ENCODE measurements around the gene TSPEAR. TPM values are rescaled to one million over a fixed set of nuclear protein-coding genes. Genes with fewer than 3 reads are reported as not detected.

TSPEAR gene
- total RNA-seq, 1 experiment from 2014 or later, result 0.32 TPM

- Histone ChIP-seq H3K4me3 (ENCODE audit: low read depth, low read length) (no peak overlapping the region), H3K9me3 (peaks cover 14% of the 10 kb centered on the region; the same call in 1 of the 2 replicates), H3K4me1 (no peaks in the 10 kb centered on the region), H3K27me3 (replicated peaks; ENCODE audit: control insufficient read depth, insufficient read depth, low read length) (no peaks in the 10 kb centered on the region), H3K36me3 (ENCODE audit: control insufficient read depth, insufficient read depth, low read length) (no peaks in the 10 kb centered on the region)
- Mint-ChIP-seq H3K9me3 (ENCODE audit: unreplicated experiment) (peaks cover 17% of the 10 kb centered on the region), H3K4me3 (ENCODE audit: unreplicated experiment) (no peak overlapping the region), H3K4me1 (ENCODE audit: low read depth, unreplicated experiment) (no peaks in the 10 kb centered on the region), H3K27ac (ENCODE audit: unreplicated experiment) (no peak overlapping the region), H3K36me3 (ENCODE audit: insufficient read depth, unreplicated experiment) (no peaks in the 10 kb centered on the region), H3K27me3 (ENCODE audit: insufficient read depth, unreplicated experiment) (no peaks in the 10 kb centered on the region)
- no TSS peak for BruUV-seq (replicated peaks)
- POLR2A ChIA-PET, result no interaction called here
- no peak for DNase-seq
- CTCF ChIA-PET, result interaction anchor here (0.8 kb wide), 1 partner anchor 189 kb away, joined by 11 read pairs; no protein-coding TSS in a partner anchor
- intact Hi-C loops (cut with micrococcal nuclease; ENCODE audit: unreplicated experiment), result no loop called here
- TF ChIP-seq, protein P1, sequence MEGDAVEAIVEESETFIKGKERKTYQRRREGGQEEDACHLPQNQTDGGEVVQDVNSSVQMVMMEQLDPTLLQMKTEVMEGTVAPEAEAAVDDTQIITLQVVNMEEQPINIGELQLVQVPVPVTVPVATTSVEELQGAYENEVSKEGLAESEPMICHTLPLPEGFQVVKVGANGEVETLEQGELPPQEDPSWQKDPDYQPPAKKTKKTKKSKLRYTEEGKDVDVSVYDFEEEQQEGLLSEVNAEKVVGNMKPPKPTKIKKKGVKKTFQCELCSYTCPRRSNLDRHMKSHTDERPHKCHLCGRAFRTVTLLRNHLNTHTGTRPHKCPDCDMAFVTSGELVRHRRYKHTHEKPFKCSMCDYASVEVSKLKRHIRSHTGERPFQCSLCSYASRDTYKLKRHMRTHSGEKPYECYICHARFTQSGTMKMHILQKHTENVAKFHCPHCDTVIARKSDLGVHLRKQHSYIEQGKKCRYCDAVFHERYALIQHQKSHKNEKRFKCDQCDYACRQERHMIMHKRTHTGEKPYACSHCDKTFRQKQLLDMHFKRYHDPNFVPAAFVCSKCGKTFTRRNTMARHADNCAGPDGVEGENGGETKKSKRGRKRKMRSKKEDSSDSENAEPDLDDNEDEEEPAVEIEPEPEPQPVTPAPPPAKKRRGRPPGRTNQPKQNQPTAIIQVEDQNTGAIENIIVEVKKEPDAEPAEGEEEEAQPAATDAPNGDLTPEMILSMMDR (IDR thresholded peaks at IDR 0.05; ENCODE audit: insufficient read depth in 1 of 2, low read depth in 1 of 2, low read length in 1 of 2, severe bottlenecking in 1 of 2, unreplicated experiment in 1 of 2), result no peak
Observed at GRCh38 chr21:44496564-44497550, 214.5 kb downstream of the TSPEAR start.

- intact Hi-C loops (cut with micrococcal nuclease; ENCODE audit: unreplicated experiment), result no loop called here
- DNase-seq, result no peak
- Histone ChIP-seq H3K27me3 (replicated peaks; ENCODE audit: control insufficient read depth, insufficient read depth, low read length) (no peaks in the 10 kb centered on the region), H3K4me3 (ENCODE audit: low read depth, low read length) (no peak overlapping the region), H3K9me3 (peaks cover 14% of the 10 kb centered on the region; the same call in 1 of the 2 replicates), H3K4me1 (no peaks in the 10 kb centered on the region), H3K36me3 (ENCODE audit: control insufficient read depth, insufficient read depth, low read length) (no peaks in the 10 kb centered on the region)
- no peak overlapping the region for H3K27ac Mint-ChIP-seq (ENCODE audit: unreplicated experiment)
- TF ChIP-seq, protein P1 (IDR thresholded peaks at IDR 0.05; ENCODE audit: insufficient read depth in 1 of 2, low read depth in 1 of 2, low read length in 1 of 2, severe bottlenecking in 1 of 2, unreplicated experiment in 1 of 2), result no peak
- CTCF ChIA-PET, result interaction anchor here (0.6 kb wide), 1 partner anchor 305 kb away, joined by 3 read pairs; no protein-coding TSS in a partner anchor
- no peak overlapping the region for H3K4me3 Mint-ChIP-seq (ENCODE audit: unreplicated experiment)
- POLR2A ChIA-PET, result no interaction called here
- H3K27me3 Mint-ChIP-seq (ENCODE audit: insufficient read depth, unreplicated experiment), result no peaks in the 10 kb centered on the region
- peaks cover 20% of the 10 kb centered on the region for H3K9me3 Mint-ChIP-seq (ENCODE audit: unreplicated experiment)
- H3K36me3 Mint-ChIP-seq (ENCODE audit: insufficient read depth, unreplicated experiment), result no peaks in the 10 kb centered on the region
- BruUV-seq (replicated peaks), result no TSS peak
- H3K4me1 Mint-ChIP-seq (ENCODE audit: low read depth, unreplicated experiment), result no peaks in the 10 kb centered on the region
Observed at GRCh38 chr21:44495611-44496563, 215.5 kb downstream of the TSPEAR start.

DNA sequence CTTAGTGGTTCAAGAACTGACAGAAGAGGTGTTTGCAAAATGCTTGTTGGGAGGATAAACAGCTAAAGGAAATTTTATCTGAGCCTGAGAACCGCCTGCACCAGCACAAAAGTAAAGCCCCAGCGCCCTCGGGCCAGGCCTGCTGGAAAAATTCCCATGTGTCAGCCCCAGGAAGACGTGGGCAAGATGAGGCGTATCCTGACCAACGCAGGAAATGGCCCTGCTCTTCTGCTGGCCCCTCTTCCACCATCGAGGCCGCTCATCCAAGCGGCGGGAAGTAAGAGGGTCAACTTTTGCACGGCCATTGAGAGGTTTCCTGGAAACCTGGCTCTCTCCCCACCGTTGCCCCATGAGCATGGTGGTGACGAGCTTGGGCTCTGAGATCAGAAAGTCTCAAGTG, 216.4 kb downstream of the TSPEAR start:
- Mint-ChIP-seq H3K4me3 (ENCODE audit: unreplicated experiment) (no peak overlapping the region), H3K9me3 (ENCODE audit: unreplicated experiment) (peaks cover 20% of the 10 kb centered on the region), H3K27ac (ENCODE audit: unreplicated experiment) (no peak overlapping the region), H3K36me3 (ENCODE audit: insufficient read depth, unreplicated experiment) (no peaks in the 10 kb centered on the region), H3K27me3 (ENCODE audit: insufficient read depth, unreplicated experiment) (no peaks in the 10 kb centered on the region), H3K4me1 (ENCODE audit: low read depth, unreplicated experiment) (peaks cover 3% of the 10 kb centered on the region)
- ChIA-PET CTCF (no interaction called here), POLR2A (no interaction called here)
- TF ChIP-seq, protein P1 (IDR thresholded peaks at IDR 0.05; ENCODE audit: insufficient read depth in 1 of 2, low read depth in 1 of 2, low read length in 1 of 2, severe bottlenecking in 1 of 2, unreplicated experiment in 1 of 2), result no peak
- Histone ChIP-seq H3K4me1 (no peaks in the 10 kb centered on the region), H3K36me3 (ENCODE audit: control insufficient read depth, insufficient read depth, low read length) (no peaks in the 10 kb centered on the region), H3K27me3 (replicated peaks; ENCODE audit: control insufficient read depth, insufficient read depth, low read length) (no peaks in the 10 kb centered on the region), H3K9me3 (peaks cover 14% of the 10 kb centered on the region), H3K4me3 (ENCODE audit: low read depth, low read length) (no peak overlapping the region)
- BruUV-seq (replicated peaks), result no TSS peak
- intact Hi-C loops (cut with micrococcal nuclease; ENCODE audit: unreplicated experiment), result no loop called here
- DNase-seq, result no peak

All from Caco-2 (cell line).